Osteocyte (in vitro differentiated cells): Measurements from ENCODE around the gene FGF14. TPM values are rescaled to one million over a fixed set of nuclear protein-coding genes. Genes with fewer than 3 reads are reported as not detected.

Experiments used
- DNase-seq: peaks from one replicate; pipeline ENCODE4 v3.0.0; 2021; ENCODE audit warnings: mixed read lengths; ENCODE audit not compliant: unreplicated experiment; ENCODE audit errors: extremely low spot score
- H3K27ac Mint-ChIP-seq: one replicate; pipeline ENCODE4 v1.8.0; 2021; ENCODE audit warnings: mild to moderate bottlenecking, mixed read lengths; ENCODE audit not compliant: unreplicated experiment
- H3K27me3 Mint-ChIP-seq: one replicate; pipeline ENCODE4 v1.8.0; 2021; ENCODE audit warnings: mixed read lengths; ENCODE audit not compliant: unreplicated experiment
- H3K36me3 Mint-ChIP-seq: one replicate; pipeline ENCODE4 v1.8.0; 2021; ENCODE audit warnings: mixed read lengths; ENCODE audit not compliant: unreplicated experiment
- H3K4me1 Mint-ChIP-seq: one replicate; pipeline ENCODE4 v1.8.0; 2021; ENCODE audit warnings: mixed read lengths; ENCODE audit not compliant: unreplicated experiment
- H3K4me3 Mint-ChIP-seq: one replicate; pipeline ENCODE4 v1.8.0; 2021; ENCODE audit warnings: mild to moderate bottlenecking, moderate library complexity, mixed read lengths; ENCODE audit not compliant: unreplicated experiment
- H3K9me3 Mint-ChIP-seq: one replicate; pipeline ENCODE4 v1.8.0; 2021; ENCODE audit warnings: mixed read lengths; ENCODE audit not compliant: unreplicated experiment
- CTCF ChIP-seq: fragments of 200-600 bp; sonication (generic); IDR thresholded peaks from 2 replicates; pipeline ENCODE4 v1.5.0; 2021; ENCODE audit warnings: antibody characterized with exemption, mild to moderate bottlenecking, moderate library complexity
- total RNA-seq: library from RNA; stranded (reverse); gene quantifications from 2 replicates; pipeline ENCODE4 v1.2.1, GENCODE V29; 2021

FGF14 gene
- total RNA-seq, 1 donor from 2014 or later = 0.24 TPM

- Mint-ChIP-seq H3K27ac (no peak overlapping the region), H3K4me1 (peaks cover 15% of the 10 kb centered on the region), H3K36me3 (no peaks in the 10 kb centered on the region), H3K4me3 (no peak overlapping the region), H3K9me3 (no peaks in the 10 kb centered on the region), H3K27me3 (peaks cover 8% of the 10 kb centered on the region)
- DNase-seq = no peak
- no peak for TF ChIP-seq CTCF
Measured at GRCh38 chr13:101837288-101837687, 564.6 kb downstream of the FGF14 start.

GRCh38 chr13:101835920-101836319 is 565.9 kb downstream of the FGF14 start:
- DNase-seq = no peak
- Mint-ChIP-seq H3K27me3 (peaks cover 10% of the 10 kb centered on the region), H3K36me3 (no peaks in the 10 kb centered on the region), H3K4me3 (no peak overlapping the region), H3K4me1 (peaks cover 15% of the 10 kb centered on the region), H3K9me3 (peaks cover 10% of the 10 kb centered on the region), H3K27ac (no peak overlapping the region)
- TF ChIP-seq CTCF = no peak

GRCh38 chr13:101833671-101834070 is 568.2 kb downstream of the FGF14 start:
- H3K27ac Mint-ChIP-seq = no peak overlapping the region
- peaks cover 10% of the 10 kb centered on the region for H3K9me3 Mint-ChIP-seq
- peaks cover 4% of the 10 kb centered on the region for H3K36me3 Mint-ChIP-seq
- peaks cover 19% of the 10 kb centered on the region for H3K4me1 Mint-ChIP-seq
- TF ChIP-seq CTCF = no peak
- no peak for DNase-seq
- H3K27me3 Mint-ChIP-seq = peaks cover 10% of the 10 kb centered on the region
- no peak overlapping the region for H3K4me3 Mint-ChIP-seq

GRCh38 chr13:101830035-101830434 is 571.8 kb downstream of the FGF14 start:
- H3K9me3 Mint-ChIP-seq = peaks cover 10% of the 10 kb centered on the region
- TF ChIP-seq CTCF = no peak
- peaks cover 8% of the 10 kb centered on the region for H3K27me3 Mint-ChIP-seq
- H3K27ac Mint-ChIP-seq = no peak overlapping the region
- peaks cover 8% of the 10 kb centered on the region for H3K4me1 Mint-ChIP-seq
- no peak overlapping the region for H3K4me3 Mint-ChIP-seq
- H3K36me3 Mint-ChIP-seq = peaks cover 4% of the 10 kb centered on the region
- DNase-seq = no peak

GRCh38 chr13:101829484-101829883 is 572.4 kb downstream of the FGF14 start:
- DNase-seq = no peak
- H3K4me3 Mint-ChIP-seq = no peak overlapping the region
- peaks cover 10% of the 10 kb centered on the region for H3K27me3 Mint-ChIP-seq
- peaks cover 10% of the 10 kb centered on the region for H3K9me3 Mint-ChIP-seq
- peaks cover 4% of the 10 kb centered on the region for H3K36me3 Mint-ChIP-seq
- H3K4me1 Mint-ChIP-seq = peaks cover 8% of the 10 kb centered on the region
- no peak for TF ChIP-seq CTCF
- no peak overlapping the region for H3K27ac Mint-ChIP-seq
